Body of pancreas (tissue), 4 donors: ENCODE data around the gene BCR.

Experiments used
- POLR2A ChIP-seq, 3 donors: fragments of 450-650 bp; IDR thresholded peaks; one replicate each; pipeline ENCODE4 v1.6.1; 2016; ENCODE audit warnings: antibody characterized with exemption in 3 of 3, mild to moderate bottlenecking in 2 of 3
- TF ChIP-seq, protein P1 (sequence below), 7 experiments: fragments of 450-650 bp in 4 of 7; fragments of 200-600 bp in 3 of 7; sonication (generic) in 3 of 7; IDR thresholded peaks; one replicate each; pipeline ENCODE4 v1.5.1; 2016 to 2019; ENCODE audit warnings: antibody characterized with exemption in 7 of 7

DNA sequence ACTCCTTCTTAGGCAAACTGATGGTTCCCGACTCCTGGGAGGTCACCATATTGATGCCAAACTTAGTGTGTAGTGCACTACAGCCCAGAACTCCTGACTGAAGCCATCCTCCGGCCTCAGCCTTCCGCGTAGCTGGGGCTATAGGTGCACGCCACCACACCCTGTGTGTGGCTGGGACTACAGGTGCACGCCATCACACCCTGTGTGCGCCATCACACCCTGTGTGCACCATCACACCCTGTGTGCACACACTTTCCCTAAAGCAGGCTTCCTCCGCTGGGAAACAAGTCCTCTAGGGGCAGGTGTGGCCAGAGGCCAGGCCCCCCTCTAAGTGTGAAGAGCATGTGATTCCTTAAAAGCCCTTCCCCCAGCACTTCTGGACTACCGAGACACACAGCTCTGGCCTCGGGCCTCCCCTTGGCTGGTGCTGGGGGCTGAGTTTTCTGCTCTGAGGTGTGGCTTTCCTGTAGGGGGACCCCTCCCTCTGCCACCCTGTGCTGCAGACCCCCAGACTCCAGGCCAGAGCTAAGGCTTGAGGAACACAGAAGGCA lies 81.7 kb downstream of the BCR start:
- TF ChIP-seq, protein P1, sequence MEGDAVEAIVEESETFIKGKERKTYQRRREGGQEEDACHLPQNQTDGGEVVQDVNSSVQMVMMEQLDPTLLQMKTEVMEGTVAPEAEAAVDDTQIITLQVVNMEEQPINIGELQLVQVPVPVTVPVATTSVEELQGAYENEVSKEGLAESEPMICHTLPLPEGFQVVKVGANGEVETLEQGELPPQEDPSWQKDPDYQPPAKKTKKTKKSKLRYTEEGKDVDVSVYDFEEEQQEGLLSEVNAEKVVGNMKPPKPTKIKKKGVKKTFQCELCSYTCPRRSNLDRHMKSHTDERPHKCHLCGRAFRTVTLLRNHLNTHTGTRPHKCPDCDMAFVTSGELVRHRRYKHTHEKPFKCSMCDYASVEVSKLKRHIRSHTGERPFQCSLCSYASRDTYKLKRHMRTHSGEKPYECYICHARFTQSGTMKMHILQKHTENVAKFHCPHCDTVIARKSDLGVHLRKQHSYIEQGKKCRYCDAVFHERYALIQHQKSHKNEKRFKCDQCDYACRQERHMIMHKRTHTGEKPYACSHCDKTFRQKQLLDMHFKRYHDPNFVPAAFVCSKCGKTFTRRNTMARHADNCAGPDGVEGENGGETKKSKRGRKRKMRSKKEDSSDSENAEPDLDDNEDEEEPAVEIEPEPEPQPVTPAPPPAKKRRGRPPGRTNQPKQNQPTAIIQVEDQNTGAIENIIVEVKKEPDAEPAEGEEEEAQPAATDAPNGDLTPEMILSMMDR (IDR thresholded peaks at IDR 0.05) = no peak
- no peak for TF ChIP-seq POLR2A (IDR thresholded peaks at IDR 0.05)
